Tibial nerve (tissue), 4 donors: Measurements from ENCODE around the gene SERINC2. TPM values are rescaled to one million over a fixed set of nuclear protein-coding genes. Genes with fewer than 3 reads are reported as not detected.

Source experiments
- DNase-seq, 2 donors: peaks; one replicate each; pipeline ENCODE4 v3.0.0-alpha.2; 2019; ENCODE audit warnings: low spot score in 2 of 2
- H3K27ac ChIP-seq, 4 donors: fragments of 200-600 bp; sonication (generic) in 3 of 4; one replicate each; pipeline ENCODE4 v1.5.1; 2017 to 2019; ENCODE audit warnings: mild to moderate bottlenecking in 1 of 4
- H3K27me3 ChIP-seq, 2 donors: fragments of 200-600 bp; sonication (generic) in 1 of 2; one replicate each; pipeline versions ENCODE4 v1.5.1 to v1.6.0; 2017 to 2019
- H3K36me3 ChIP-seq, 3 donors: fragments of 200-600 bp; sonication (generic); one replicate each; pipeline ENCODE4 v1.5.1; 2018 to 2019
- H3K4me1 ChIP-seq, 4 donors: fragments of 200-600 bp; sonication (generic) in 3 of 4; one replicate each; pipeline ENCODE4 v1.5.1; 2017 to 2019
- H3K4me3 ChIP-seq, 4 donors: fragments of 200-600 bp; sonication (generic) in 3 of 4; one replicate each; pipeline ENCODE4 v1.5.1; 2017 to 2019; ENCODE audit warnings: mild to moderate bottlenecking in 1 of 4, moderate library complexity in 1 of 4
- H3K9me3 ChIP-seq, 4 donors: fragments of 200-600 bp; sonication (generic) in 3 of 4; one replicate each; pipeline ENCODE4 v1.5.1; 2017 to 2019
- CTCF ChIP-seq, 5 experiments: fragments of 200-600 bp in 3 of 5; fragments of 450-650 bp in 2 of 5; sonication (generic) in 3 of 5; IDR thresholded peaks; one replicate each; pipeline ENCODE4 v1.5.1; 2016 to 2019; ENCODE audit warnings: antibody characterized with exemption in 5 of 5, mild to moderate bottlenecking in 3 of 5, moderate library complexity in 2 of 5
- EP300 ChIP-seq, 2 donors: sonication (generic); formaldehyde crosslinking; IDR thresholded peaks; one replicate each; pipeline ENCODE4 v1.6.1; 2017; ENCODE audit warnings: antibody characterized with exemption in 2 of 2, mild to moderate bottlenecking in 1 of 2
- POLR2A ChIP-seq, 2 donors: fragments of 450-650 bp; IDR thresholded peaks; one replicate each; pipeline ENCODE4 v1.6.1; 2017; ENCODE audit warnings: antibody characterized with exemption in 2 of 2, mild to moderate bottlenecking in 2 of 2, moderate library complexity in 2 of 2
- WGBS, 2 donors: methylation state at CpG; one replicate each; pipeline ENCODE4 v1.1.5; 2018; 5-methylcytosine and 5-hydroxymethylcytosine counted together
- total RNA-seq, 4 donors: library from RNA; depleted of rRNA; stranded (reverse); fragments of >200 nt; gene quantifications; one replicate each; pipeline ENCODE4 v1.1.0, GENCODE V29; 2016

Gene SERINC2
- total RNA-seq, 4 donors from 2014 or later, result 0.42 to 4.3 (median 2.3) TPM

GRCh38 chr1:31435471-31436409 lies 22.7 kb downstream of the SERINC2 start:
- no peaks in the 10 kb centered on the region for H3K9me3 ChIP-seq
- 85 to 86% methylated on average over 13 of the region's 13 CpGs for WGBS, 2 donors
- no peak overlapping the region for H3K27ac ChIP-seq
- no peaks in the 10 kb centered on the region for H3K27me3 ChIP-seq
- TF ChIP-seq EP300 (IDR thresholded peaks at IDR 0.05), result no peak
- no peak for TF ChIP-seq CTCF (IDR thresholded peaks at IDR 0.05)
- no peak for TF ChIP-seq POLR2A (IDR thresholded peaks at IDR 0.05)
- H3K36me3 ChIP-seq, result no peaks in the 10 kb centered on the region
- no peaks in the 10 kb centered on the region for H3K4me1 ChIP-seq
- no peak overlapping the region for H3K4me3 ChIP-seq
- no peak for DNase-seq

- no peak for DNase-seq
- Histone ChIP-seq H3K4me3 (no peak overlapping the region), H3K9me3 (no peaks in the 10 kb centered on the region), H3K36me3 (no peaks in the 10 kb centered on the region), H3K27me3 (no peaks in the 10 kb centered on the region), H3K27ac (no peak overlapping the region), H3K4me1 (no peaks in the 10 kb centered on the region)
- TF ChIP-seq POLR2A (IDR thresholded peaks at IDR 0.05), result no peak
- no peak for TF ChIP-seq EP300 (IDR thresholded peaks at IDR 0.05)
- no peak for TF ChIP-seq CTCF (IDR thresholded peaks at IDR 0.05)
- WGBS, 2 donors, result 73 to 75% methylated on average over 9 of the region's 9 CpGs
Measured at GRCh38 chr1:31436596-31437432, 23.8 kb downstream of the SERINC2 start.

DNA sequence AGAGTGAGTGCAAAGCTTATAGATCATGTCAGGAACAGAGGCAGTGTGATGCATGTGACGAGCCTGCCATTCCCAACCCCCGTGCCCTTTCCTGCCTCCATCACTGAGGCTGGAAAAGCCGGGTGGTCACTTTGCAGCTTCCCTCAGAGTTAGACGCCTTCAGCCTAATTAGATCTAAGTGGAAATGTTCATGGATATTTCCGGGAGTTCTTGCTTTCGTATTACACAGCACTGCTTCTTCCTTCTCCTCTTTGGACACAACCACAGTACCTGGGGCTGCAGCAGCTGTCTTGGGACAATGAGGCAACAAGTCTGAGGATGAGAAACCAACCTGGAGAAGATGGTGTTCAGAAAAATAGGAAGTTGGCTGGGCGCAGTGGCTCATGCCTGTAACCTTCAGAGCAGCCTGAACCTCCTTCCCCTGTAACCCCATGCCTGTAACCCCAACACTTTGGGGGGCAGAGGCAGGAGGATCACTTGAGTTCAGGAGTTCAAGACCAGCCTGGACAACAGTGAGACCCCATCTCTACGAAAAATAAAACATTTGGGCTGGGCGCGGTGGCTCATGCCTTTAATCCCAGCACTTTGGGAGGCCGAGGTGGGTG lies 24.5 kb downstream of the SERINC2 start:
- Histone ChIP-seq H3K4me3 (no peak overlapping the region), H3K27ac (no peak overlapping the region), H3K36me3 (no peaks in the 10 kb centered on the region), H3K27me3 (no peaks in the 10 kb centered on the region), H3K9me3 (no peaks in the 10 kb centered on the region), H3K4me1 (no peaks in the 10 kb centered on the region)
- TF ChIP-seq EP300 (IDR thresholded peaks at IDR 0.05) (no peak), POLR2A (IDR thresholded peaks at IDR 0.05) (no peak), CTCF (IDR thresholded peaks at IDR 0.05) (no peak)
- WGBS, 2 donors, result 76 to 86% methylated on average over 11 of the region's 11 CpGs
- DNase-seq, result no peak

- no peak overlapping the region for H3K4me3 ChIP-seq
- WGBS, 2 donors, result 79 to 89% methylated on average over 3 of the region's 3 CpGs
- no peak for TF ChIP-seq POLR2A (IDR thresholded peaks at IDR 0.05)
- no peak for TF ChIP-seq EP300 (IDR thresholded peaks at IDR 0.05)
- TF ChIP-seq CTCF (IDR thresholded peaks at IDR 0.05), result no peak
- H3K27me3 ChIP-seq, result no peaks in the 10 kb centered on the region
- no peaks in the 10 kb centered on the region for H3K4me1 ChIP-seq
- no peak overlapping the region for H3K27ac ChIP-seq
- no peaks in the 10 kb centered on the region for H3K36me3 ChIP-seq
- peaks cover 0 to 9% (median 0%) of the 10 kb centered on the region in 4 donors for H3K9me3 ChIP-seq
- no peak for DNase-seq
Measured at GRCh38 chr1:31439276-31439675, 26.3 kb downstream of the SERINC2 start.
